Tibial nerve (tissue), 4 donors: ENCODE measurements around the gene AFF2.

ENCODE experiments used
- EP300 ChIP-seq, 2 donors: sonication (generic); formaldehyde crosslinking; IDR thresholded peaks; one replicate each; pipeline ENCODE4 v1.6.1; 2017; ENCODE audit warnings: antibody characterized with exemption in 2 of 2, mild to moderate bottlenecking in 1 of 2
- TF ChIP-seq, protein P1 (sequence below), 5 experiments: fragments of 200-600 bp in 3 of 5; fragments of 450-650 bp in 2 of 5; sonication (generic) in 3 of 5; IDR thresholded peaks; one replicate each; pipeline ENCODE4 v1.5.1; 2016 to 2019; ENCODE audit warnings: antibody characterized with exemption in 5 of 5, mild to moderate bottlenecking in 3 of 5, moderate library complexity in 2 of 5

DNA sequence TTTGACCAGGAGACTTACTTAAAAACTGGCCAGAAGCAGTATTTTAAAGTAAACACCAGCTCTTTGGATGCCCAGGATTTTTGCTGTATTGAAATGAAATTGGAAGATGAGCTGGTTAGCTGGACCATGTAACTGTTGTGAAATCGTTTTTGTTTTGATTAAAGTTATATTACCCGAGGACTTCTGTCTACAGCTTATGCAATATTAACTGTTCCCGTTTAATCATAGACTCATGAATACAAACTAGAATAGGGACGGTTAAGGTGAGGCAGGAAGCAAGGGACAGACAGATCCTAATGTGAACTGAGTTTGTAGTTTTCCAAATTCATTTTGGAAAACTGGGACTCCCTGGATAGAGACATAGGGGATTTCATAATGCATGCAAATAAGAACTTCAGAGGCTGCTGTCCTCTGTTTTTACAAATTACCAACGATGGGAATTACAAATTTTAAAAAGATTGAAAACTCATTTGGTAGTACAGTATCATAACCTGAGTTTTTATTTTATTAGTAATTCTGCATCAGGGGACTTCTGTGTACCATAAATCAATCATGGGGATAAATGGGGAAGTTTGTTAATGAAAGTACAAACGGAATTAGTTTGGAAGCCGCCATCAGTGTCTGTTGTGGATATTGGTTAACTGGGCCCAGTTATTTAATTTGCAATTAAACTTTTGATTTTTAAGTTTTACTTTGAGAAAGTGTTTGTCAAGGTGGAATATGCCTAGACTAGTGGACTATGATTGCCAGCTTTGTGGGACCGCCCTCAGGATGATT lies 304.4 kb downstream of the AFF2 start:
- TF ChIP-seq, protein P1, sequence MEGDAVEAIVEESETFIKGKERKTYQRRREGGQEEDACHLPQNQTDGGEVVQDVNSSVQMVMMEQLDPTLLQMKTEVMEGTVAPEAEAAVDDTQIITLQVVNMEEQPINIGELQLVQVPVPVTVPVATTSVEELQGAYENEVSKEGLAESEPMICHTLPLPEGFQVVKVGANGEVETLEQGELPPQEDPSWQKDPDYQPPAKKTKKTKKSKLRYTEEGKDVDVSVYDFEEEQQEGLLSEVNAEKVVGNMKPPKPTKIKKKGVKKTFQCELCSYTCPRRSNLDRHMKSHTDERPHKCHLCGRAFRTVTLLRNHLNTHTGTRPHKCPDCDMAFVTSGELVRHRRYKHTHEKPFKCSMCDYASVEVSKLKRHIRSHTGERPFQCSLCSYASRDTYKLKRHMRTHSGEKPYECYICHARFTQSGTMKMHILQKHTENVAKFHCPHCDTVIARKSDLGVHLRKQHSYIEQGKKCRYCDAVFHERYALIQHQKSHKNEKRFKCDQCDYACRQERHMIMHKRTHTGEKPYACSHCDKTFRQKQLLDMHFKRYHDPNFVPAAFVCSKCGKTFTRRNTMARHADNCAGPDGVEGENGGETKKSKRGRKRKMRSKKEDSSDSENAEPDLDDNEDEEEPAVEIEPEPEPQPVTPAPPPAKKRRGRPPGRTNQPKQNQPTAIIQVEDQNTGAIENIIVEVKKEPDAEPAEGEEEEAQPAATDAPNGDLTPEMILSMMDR (IDR thresholded peaks at IDR 0.05): no peak
- no peak for TF ChIP-seq EP300 (IDR thresholded peaks at IDR 0.05)
